ENCODE results near the gene SPG7. TPM values are rescaled to one million over a fixed set of nuclear protein-coding genes. Genes with fewer than 3 reads are reported as not detected.

Gene SPG7
- total RNA-seq, 1 donor from 2014 or later: 186 TPM

DNA sequence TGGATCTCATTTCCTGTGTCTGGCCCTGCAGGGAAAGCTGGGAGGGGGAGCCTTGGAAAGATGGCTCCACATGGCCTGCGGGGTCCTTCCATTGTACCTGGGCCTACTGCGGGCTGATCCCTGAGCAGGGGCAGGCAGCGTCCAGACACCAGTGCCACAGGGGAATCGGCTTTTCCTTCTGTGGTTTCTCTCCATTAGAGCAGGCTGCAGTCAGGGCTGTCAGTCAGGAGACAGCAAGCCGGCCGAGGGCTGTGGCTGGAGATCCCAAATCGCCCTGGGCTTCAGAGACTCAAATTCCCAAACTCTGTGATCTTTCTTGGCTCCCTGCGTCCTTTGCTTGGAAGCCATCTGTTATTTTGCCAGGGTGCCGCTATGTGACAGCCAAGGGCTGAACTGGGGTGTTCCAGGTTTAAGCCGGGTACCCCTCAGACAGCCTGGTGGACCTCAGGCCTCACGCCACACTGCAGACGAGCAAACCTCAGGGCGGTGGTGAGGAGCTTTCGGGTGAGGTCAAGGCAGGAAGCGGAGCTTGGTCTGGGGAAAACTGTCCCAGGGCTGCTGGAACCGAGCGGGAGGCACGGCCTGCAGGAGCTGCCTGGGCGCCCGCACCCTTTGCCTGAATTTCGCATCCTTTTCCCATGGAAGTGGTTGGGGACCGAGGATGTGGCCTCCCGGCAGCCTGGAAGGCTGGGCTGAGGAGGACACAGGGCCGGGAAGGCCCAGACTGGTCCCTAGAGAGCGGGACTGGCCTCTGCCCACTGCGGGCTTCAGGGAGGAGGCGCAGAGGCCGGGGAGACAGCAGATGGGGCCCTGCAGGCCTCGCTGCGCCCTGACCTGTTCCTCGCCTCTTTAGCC is 65.8 kb downstream of the SPG7 start:
- DNase-seq (ENCODE audit: low spot score in 2 of 2, unreplicated experiment in 2 of 2): no peak
- Mint-ChIP-seq H3K27me3 (ENCODE audit: low read depth) (peaks cover 72% of the 10 kb centered on the region), H3K27ac (no peak overlapping the region), H3K9me3 (no peaks in the 10 kb centered on the region), H3K36me3 (no peaks in the 10 kb centered on the region), H3K4me3 (no peak overlapping the region), H3K4me1 (peaks cover 1% of the 10 kb centered on the region)
- TF ChIP-seq, protein P1, sequence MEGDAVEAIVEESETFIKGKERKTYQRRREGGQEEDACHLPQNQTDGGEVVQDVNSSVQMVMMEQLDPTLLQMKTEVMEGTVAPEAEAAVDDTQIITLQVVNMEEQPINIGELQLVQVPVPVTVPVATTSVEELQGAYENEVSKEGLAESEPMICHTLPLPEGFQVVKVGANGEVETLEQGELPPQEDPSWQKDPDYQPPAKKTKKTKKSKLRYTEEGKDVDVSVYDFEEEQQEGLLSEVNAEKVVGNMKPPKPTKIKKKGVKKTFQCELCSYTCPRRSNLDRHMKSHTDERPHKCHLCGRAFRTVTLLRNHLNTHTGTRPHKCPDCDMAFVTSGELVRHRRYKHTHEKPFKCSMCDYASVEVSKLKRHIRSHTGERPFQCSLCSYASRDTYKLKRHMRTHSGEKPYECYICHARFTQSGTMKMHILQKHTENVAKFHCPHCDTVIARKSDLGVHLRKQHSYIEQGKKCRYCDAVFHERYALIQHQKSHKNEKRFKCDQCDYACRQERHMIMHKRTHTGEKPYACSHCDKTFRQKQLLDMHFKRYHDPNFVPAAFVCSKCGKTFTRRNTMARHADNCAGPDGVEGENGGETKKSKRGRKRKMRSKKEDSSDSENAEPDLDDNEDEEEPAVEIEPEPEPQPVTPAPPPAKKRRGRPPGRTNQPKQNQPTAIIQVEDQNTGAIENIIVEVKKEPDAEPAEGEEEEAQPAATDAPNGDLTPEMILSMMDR (IDR thresholded peaks at IDR 0.05; ENCODE audit: unreplicated experiment): no peak

DNA sequence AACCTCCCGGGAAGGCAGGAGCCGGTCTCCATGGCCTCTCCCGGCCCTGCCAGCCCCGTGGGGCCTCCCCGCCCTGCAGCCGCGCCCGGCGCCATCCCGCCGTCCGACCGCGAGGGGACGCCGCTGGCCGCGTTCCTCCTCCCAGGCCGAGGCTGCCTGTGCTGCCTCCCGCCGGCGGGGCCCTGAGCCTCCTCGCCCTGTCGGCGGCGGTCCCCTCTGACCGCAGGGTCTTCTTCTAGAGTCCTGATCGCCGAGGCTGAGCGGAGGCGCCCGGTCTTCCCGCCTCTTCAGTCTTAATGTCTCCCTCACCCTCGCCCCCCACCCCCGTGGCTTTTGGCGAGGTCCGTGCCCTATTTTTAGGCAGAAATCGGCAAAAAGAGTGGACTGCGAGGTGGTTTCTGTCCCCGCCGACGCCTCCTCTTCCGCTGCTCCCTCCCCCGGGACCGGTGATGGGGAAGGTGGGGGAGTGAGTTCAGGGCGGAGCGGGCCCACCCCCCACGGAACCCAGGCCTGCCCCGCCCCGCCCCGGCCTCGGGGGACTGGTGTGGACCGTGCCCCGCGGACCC is 66.6 kb downstream of the SPG7 start:
- Mint-ChIP-seq H3K4me3 (peak overlapping the region; percentile 31), H3K36me3 (no peaks in the 10 kb centered on the region), H3K9me3 (no peaks in the 10 kb centered on the region), H3K27ac (no peak overlapping the region), H3K27me3 (ENCODE audit: low read depth) (peaks cover 69% of the 10 kb centered on the region), H3K4me1 (peaks cover 1% of the 10 kb centered on the region)
- TF ChIP-seq, protein P1 (IDR thresholded peaks at IDR 0.05; ENCODE audit: unreplicated experiment): peak; percentile 47
- DNase-seq (ENCODE audit: low spot score in 2 of 2, unreplicated experiment in 2 of 2): peak in 1 of 2 experiments; percentile 61

DNA sequence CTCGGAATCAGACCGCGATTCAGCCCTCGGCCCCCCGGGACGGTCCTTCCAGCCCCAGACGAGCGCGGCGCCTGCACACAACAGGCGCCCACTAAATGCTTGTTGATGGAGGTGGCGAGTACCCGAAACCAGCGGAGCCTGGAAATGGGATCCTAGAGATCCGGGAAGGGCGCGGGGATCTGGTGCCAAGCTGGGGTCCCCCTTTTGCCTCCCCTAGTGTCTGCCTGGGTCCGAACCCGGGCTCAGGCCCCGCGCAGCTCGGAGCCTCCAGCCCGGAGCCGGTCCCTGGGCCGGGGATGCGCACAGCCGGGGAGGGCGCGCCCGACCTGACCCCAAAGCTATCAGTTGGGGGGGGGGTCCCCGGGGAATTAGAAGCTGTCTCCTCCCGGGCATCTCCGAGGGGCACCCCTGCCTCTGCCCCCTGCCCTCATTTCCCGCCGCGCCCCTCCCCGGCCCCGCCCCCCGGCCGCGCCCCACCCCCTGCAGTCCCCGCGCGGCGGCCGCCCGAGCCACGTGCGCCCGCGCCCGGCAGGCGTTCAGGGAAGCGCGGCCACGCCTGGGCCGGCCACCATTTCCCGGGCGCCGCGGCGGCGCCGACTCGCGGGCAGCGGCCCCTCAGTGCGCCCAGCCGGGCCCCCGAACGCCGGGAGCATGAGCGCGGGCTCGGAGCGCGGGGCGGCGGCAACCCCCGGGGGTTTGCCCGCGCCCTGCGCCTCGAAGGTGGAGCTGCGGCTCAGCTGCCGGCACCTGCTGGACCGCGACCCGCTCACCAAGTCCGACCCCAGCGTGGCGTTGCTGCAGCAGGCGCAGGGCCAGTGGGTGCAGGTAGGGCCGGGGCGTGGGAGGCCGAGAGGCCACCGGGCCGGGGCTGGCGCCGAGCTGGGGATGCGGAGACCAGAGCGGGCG is 67.3 kb downstream of the SPG7 start, which contains the start of gene CPNE7:
Gene CPNE7, plus strand, starts transcription at position 512 of the 906 bp plus-strand sequence. Its CDS starts 140 bp downstream, at position 652.
- H3K27me3 Mint-ChIP-seq (ENCODE audit: low read depth): peaks cover 63% of the 10 kb centered on the region
- TF ChIP-seq, protein P1 (IDR thresholded peaks at IDR 0.05; ENCODE audit: unreplicated experiment): no peak
- H3K9me3 Mint-ChIP-seq: no peaks in the 10 kb centered on the region
- peak within 1 kb of the TSS; percentile 31 for H3K4me3 Mint-ChIP-seq
- H3K27ac Mint-ChIP-seq: no peak within 1 kb of the TSS
- no peak for DNase-seq (ENCODE audit: low spot score in 2 of 2, unreplicated experiment in 2 of 2)
- H3K4me1 Mint-ChIP-seq: peaks cover 1% of the 10 kb centered on the region
- H3K36me3 Mint-ChIP-seq: no peaks in the 10 kb centered on the region

DNA sequence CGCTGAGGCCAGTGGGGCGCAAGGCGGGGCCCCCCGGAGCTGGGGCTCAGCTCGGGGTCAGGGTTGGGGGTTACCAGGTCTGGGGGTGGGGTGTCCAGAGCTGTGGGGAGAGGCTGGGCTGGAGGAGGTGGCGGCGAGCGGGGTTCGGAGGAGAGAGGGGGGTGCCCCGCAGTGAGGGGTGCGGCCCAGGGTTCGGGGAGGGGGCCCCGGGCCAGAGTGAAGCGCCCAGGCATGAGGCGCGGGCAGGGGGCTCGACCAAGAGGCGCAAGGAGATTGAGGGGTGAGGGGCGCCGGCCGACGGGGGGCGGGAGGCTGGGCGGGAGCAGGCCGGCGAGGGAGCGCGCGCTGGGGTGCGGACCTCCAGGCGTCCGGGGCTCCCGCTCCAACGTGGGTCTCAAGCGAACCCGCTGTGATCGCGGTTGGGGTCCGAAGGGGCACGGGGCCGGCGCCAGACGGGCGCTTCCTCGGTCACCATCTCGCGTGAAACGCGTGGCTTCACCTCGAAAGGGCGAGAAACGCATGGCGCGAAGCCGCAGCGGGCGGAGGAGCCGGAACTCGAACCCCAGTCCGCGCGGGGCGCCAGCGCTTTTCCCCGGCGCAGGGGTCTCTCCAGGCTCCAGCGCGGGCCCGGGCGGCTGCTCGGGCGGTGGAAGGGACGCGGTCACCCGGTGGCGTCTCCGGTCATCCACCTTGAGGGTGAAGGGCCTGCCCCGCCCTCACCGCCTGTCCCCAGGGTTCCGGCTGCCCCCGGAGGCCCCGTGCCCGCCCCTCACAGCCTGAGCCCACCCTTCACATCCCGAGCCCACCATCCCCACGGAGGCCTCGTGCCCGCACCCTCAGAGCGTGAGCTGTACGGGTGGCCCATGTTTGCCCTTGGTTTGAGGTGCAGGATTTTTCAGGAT is 68.2 kb downstream of the SPG7 start:
- H3K4me1 Mint-ChIP-seq: peaks cover 1% of the 10 kb centered on the region
- H3K27me3 Mint-ChIP-seq (ENCODE audit: low read depth): peaks cover 60% of the 10 kb centered on the region
- H3K27ac Mint-ChIP-seq: no peak overlapping the region
- no peaks in the 10 kb centered on the region for H3K9me3 Mint-ChIP-seq
- H3K36me3 Mint-ChIP-seq: no peaks in the 10 kb centered on the region
- no peak overlapping the region for H3K4me3 Mint-ChIP-seq
- DNase-seq (ENCODE audit: low spot score in 2 of 2, unreplicated experiment in 2 of 2): no peak
- TF ChIP-seq, protein P1 (IDR thresholded peaks at IDR 0.05; ENCODE audit: unreplicated experiment): no peak

Data from mesothelial cell of epicardium (in vitro differentiated cells).